HepG2 (cell line): ENCODE data around the gene FAM229A. TPM values are rescaled to one million over a fixed set of nuclear protein-coding genes. Genes with fewer than 3 reads are reported as not detected.

Experiments
- ATF7 ChIP-seq, 2 experiments: fragments of 450-650 bp in 1 of 2; sonication (generic) in 1 of 2; formaldehyde crosslinking in 1 of 2; IDR thresholded peaks; 2 replicates each; pipeline versions ENCODE4 v1.4.0 to v1.6.1; 2016 to 2020; ENCODE audit warnings: antibody characterized with exemption in 1 of 2, mild to moderate bottlenecking in 1 of 2, missing genetic modification reagents in 1 of 2
- CENPT ChIP-seq: sonication (generic); formaldehyde crosslinking; IDR thresholded peaks from 2 replicates; pipeline ENCODE4 v1.8.0; 2022; ENCODE audit warnings: low read depth, mild to moderate bottlenecking, moderate library complexity, missing genetic modification reagents
- GATAD2A ChIP-seq: IDR thresholded peaks from 2 replicates; pipeline ENCODE4 v1.6.1; 2016
- IKZF1 ChIP-seq: fragments of 450-650 bp; IDR thresholded peaks from 2 replicates; pipeline ENCODE4 v1.7.1; 2016
- MYC ChIP-seq: sonication (generic); formaldehyde crosslinking; IDR thresholded peaks from 2 replicates; pipeline ENCODE4 v1.9.0; 2021; ENCODE audit warnings: missing genetic modification reagents, borderline replicate concordance
- NFAT5 ChIP-seq: sonication (generic); formaldehyde crosslinking; IDR thresholded peaks from 2 replicates; pipeline ENCODE4 v1.4.0; 2020; ENCODE audit warnings: missing genetic modification reagents
- NFYB ChIP-seq: sonication (generic); formaldehyde crosslinking; IDR thresholded peaks from 2 replicates; pipeline ENCODE4 v1.4.0; 2020; ENCODE audit warnings: missing genetic modification reagents
- NRL ChIP-seq: sonication (generic); formaldehyde crosslinking; IDR thresholded peaks from 2 replicates; pipeline ENCODE4 v1.5.0; 2020; ENCODE audit warnings: missing genetic modification reagents, mild to moderate bottlenecking, moderate library complexity, borderline replicate concordance
- PAXIP1 ChIP-seq: sonication (generic); formaldehyde crosslinking; conservative IDR thresholded peaks from 2 replicates; pipeline ENCODE4 v1.4.0; 2020; ENCODE audit warnings: mild to moderate bottlenecking, missing genetic modification reagents, moderate library complexity
- PCBP2 ChIP-seq: fragments of 200-400 bp; formaldehyde crosslinking; optimal IDR thresholded peaks from 2 replicates; pipeline ENCODE3; 2018; ENCODE audit warnings: low read length, low read depth; ENCODE audit not compliant: poor library complexity, severe bottlenecking
- SKI ChIP-seq: fragments of 450-650 bp; IDR thresholded peaks from one replicate; pipeline ENCODE4 v1.6.1; 2018; ENCODE audit warnings: mild to moderate bottlenecking; ENCODE audit not compliant: partially characterized antibody
- SOX13 ChIP-seq, 3 experiments: fragments of 450-650 bp in 1 of 3; sonication (generic) in 1 of 3; formaldehyde crosslinking in 1 of 3; IDR thresholded peaks in 2 of 3; conservative IDR thresholded peaks in 1 of 3; 2 replicates each; pipeline versions ENCODE4 v1.5.0 to v1.6.1; 2016 to 2020; ENCODE audit warnings: antibody characterized with exemption in 1 of 3, mild to moderate bottlenecking in 1 of 3, missing compliant biosample characterization in 1 of 3, missing genetic modification reagents in 1 of 3, moderate library complexity in 1 of 3
- SPEN ChIP-seq: sonication (generic); formaldehyde crosslinking; IDR thresholded peaks from 2 replicates; pipeline ENCODE4 v1.5.1; 2020; ENCODE audit warnings: low read depth, mild to moderate bottlenecking, missing genetic modification reagents
- STAG1 ChIP-seq: sonication (generic); formaldehyde crosslinking; IDR thresholded peaks from 2 replicates; pipeline ENCODE4 v1.4.0; 2020; ENCODE audit warnings: missing genetic modification reagents
- ZFY ChIP-seq: sonication (generic); formaldehyde crosslinking; IDR thresholded peaks from 2 replicates; pipeline ENCODE4 v1.4.0; 2020; ENCODE audit warnings: missing genetic modification reagents
- ZMYM3 ChIP-seq: sonication (generic); formaldehyde crosslinking; IDR thresholded peaks from 2 replicates; pipeline ENCODE4 v1.5.1; 2020; ENCODE audit warnings: mild to moderate bottlenecking, missing genetic modification reagents
- ZNF660 ChIP-seq: sonication (generic); formaldehyde crosslinking; IDR thresholded peaks from 2 replicates; pipeline ENCODE4 v1.5.1; 2020; ENCODE audit warnings: mild to moderate bottlenecking, low read depth, missing genetic modification reagents, borderline replicate concordance
- polyA plus RNA-seq, 8 experiments: library from polyadenylated mRNA; depleted of rRNA in 3 of 8; stranded (reverse) in 7 of 8; unstranded in 1 of 8; fragments of >200 nt; fragmentation: Illumina TruSeq in 4 of 8; extraction: Trizol in 4 of 8; gene quantifications; 2 replicates each; pipeline versions ENCODE4 v1.2.1 to v1.2.3, GENCODE V29; 2011 to 2016; ENCODE audit warnings: low read depth in 4 of 8, missing spikeins in 1 of 8, mixed read lengths in 1 of 8; ENCODE audit not compliant: insufficient read depth in 1 of 8
- total RNA-seq, 5 experiments: library from RNA; depleted of rRNA; stranded (reverse); fragments of >200 nt; fragmentation: Illumina TruSeq; extraction: Trizol; gene quantifications; 2 replicates each; pipeline ENCODE4 v1.2.3, GENCODE V29; 2016; ENCODE audit warnings: low read depth in 1 of 5

The FAM229A gene
- total and polyA plus RNA-seq, 2 of the 13 experiments (the other 11 are each of a cell fraction or from before 2014, with no cell fraction given), result 3.2 to 17.6 TPM

GRCh38 chr1:32349211-32349708, 13.0 kb downstream of the FAM229A start (continued):
- TF ChIP-seq GATAD2A, result no peak; the same call in 1 of the 2 replicates
- TF ChIP-seq ZFY (CRISPR knock-in tag), result peak; percentile 45; the same call in 1 of the 2 replicates
- no peak for TF ChIP-seq SOX13 (IDR thresholded peaks at IDR 0.05)
- peak in 1 of 2 experiments; percentile 7; a peak in 1 of 4 replicates for TF ChIP-seq SOX13 (CRISPR knock-in tag; conservative IDR thresholded peaks at IDR 0.05 in 1 of 2, IDR thresholded peaks at IDR 0.05 in 1 of 2)
- no peak for TF ChIP-seq ATF7 (IDR thresholded peaks at IDR 0.05)
- 0 out of 2 replicates have a peak, but pooled peaks have one; percentile 69 for TF ChIP-seq ATF7 (CRISPR knock-in tag; IDR thresholded peaks at IDR 0.05)
- no peak for TF ChIP-seq IKZF1
- no peak for TF ChIP-seq ZNF660 (CRISPR knock-in tag)
- 0 out of 2 replicates have a peak, but pooled peaks have one; percentile 18 for TF ChIP-seq SPEN
- TF ChIP-seq CENPT (CRISPR knock-in tag), result no peak
- TF ChIP-seq PAXIP1 (CRISPR knock-in tag), result peak; percentile 63
- no peak for TF ChIP-seq NRL (CRISPR knock-in tag)
- no peak for TF ChIP-seq PCBP2
- TF ChIP-seq MYC (CRISPR knock-in tag), result peak; percentile 51; the same call in 1 of the 2 replicates
- peak; percentile 90 for TF ChIP-seq ZMYM3 (CRISPR knock-in tag)
- TF ChIP-seq NFAT5 (CRISPR knock-in tag), result no peak
- TF ChIP-seq STAG1 (CRISPR knock-in tag), result no peak
- TF ChIP-seq NFYB, result peak; percentile 52
- no peak for TF ChIP-seq SKI
